Panc1 (cell line): Measurements from ENCODE around the gene TMTC2. TPM values are rescaled to one million over a fixed set of nuclear protein-coding genes. Genes with fewer than 3 reads are reported as not detected.

Experiments
- ATAC-seq: fragments of 200-7000 bp; cut with Tn5 transposase; 2 replicates; pipeline ENCODE4 v1.9.1; 2020; ENCODE audit warnings: mild to moderate bottlenecking, moderate library complexity
- BruUV-seq: library from RNA; stranded (reverse); fragments of 400-500 nt; replicated peaks from 2 replicates; lab custom pipeline; 2021; lab: Mats Ljungman, UMichigan
- CTCF ChIA-PET: fragments of 300-600 bp; sonication (Branson Sonifier 250); formaldehyde crosslinking; loops from one replicate; lab custom pipeline; 2022; ENCODE audit warnings: antibody characterized with exemption; lab: Charles Lee
- POLR2A ChIA-PET: fragments of 300-600 bp; sonication (Branson Sonifier 250); formaldehyde crosslinking; loops from one replicate; lab custom pipeline; 2022; ENCODE audit warnings: antibody characterized with exemption; lab: Charles Lee
- DNase-seq: peaks from one replicate; pipeline ENCODE4 v3.0.0-alpha.2; 2010; ENCODE audit warnings: low read depth, low spot score
- H3K27ac ChIP-seq: 2 replicates; pipeline ENCODE4 v1.5.1; 2011; ENCODE audit warnings: mild to moderate bottlenecking, low read length, inconsistent platforms
- H3K27me3 ChIP-seq: fragments of 200-500 bp; sonication (Bioruptor generic); 2 replicates; pipeline ENCODE4 v1.6.0; 2014; ENCODE audit warnings: low read length, inconsistent platforms; ENCODE audit not compliant: control insufficient read depth, insufficient read depth
- H3K36me3 ChIP-seq: fragments of 200-500 bp; sonication (Bioruptor generic); 2 replicates; pipeline ENCODE4 v1.5.1; 2014; ENCODE audit warnings: inconsistent platforms, mild to moderate bottlenecking, low read length, moderate library complexity; ENCODE audit not compliant: control insufficient read depth, insufficient read depth
- H3K4me1 ChIP-seq: 2 replicates; pipeline ENCODE4 v1.5.1; 2011; ENCODE audit warnings: inconsistent platforms, mild to moderate bottlenecking, low read length, moderate library complexity; ENCODE audit not compliant: control insufficient read depth, insufficient read depth
- H3K4me3 ChIP-seq, 2 experiments: 2 replicates each; pipeline ENCODE4 v1.5.1; 2011 to 2012; ENCODE audit warnings: low read depth in 2 of 2, low read length in 2 of 2, mild to moderate bottlenecking in 2 of 2, inconsistent platforms in 1 of 2, moderate library complexity in 1 of 2
- H3K9me3 ChIP-seq: fragments of 200-500 bp; sonication (Bioruptor generic); 2 replicates; pipeline ENCODE4 v1.5.1; 2014; ENCODE audit warnings: low read depth, mild to moderate bottlenecking, inconsistent platforms, low read length, moderate library complexity; ENCODE audit not compliant: control insufficient read depth, insufficient read depth
- POLR2AphosphoS5 ChIP-seq: IDR thresholded peaks from 2 replicates; pipeline ENCODE4 v1.6.1; 2012; ENCODE audit warnings: mild to moderate bottlenecking, low read depth, low read length, moderate library complexity
- SIN3A ChIP-seq: IDR thresholded peaks from 2 replicates; pipeline ENCODE4 v1.6.1; 2012; ENCODE audit warnings: low read depth, mild to moderate bottlenecking, low read length, moderate library complexity, borderline replicate concordance; ENCODE audit not compliant: insufficient read depth
- TCF7L2 ChIP-seq: IDR thresholded peaks from 2 replicates; pipeline ENCODE4 v1.6.1; 2011; ENCODE audit warnings: mild to moderate bottlenecking, low read depth, low read length, inconsistent platforms
- in situ Hi-C: cut with HindIII; loops from 2 replicates; pipeline ENCODE4 v1.10.0; 2016; ENCODE audit warnings: low sequenced_read_pairs, low pct_unique_long_range_greater_than_20kb
- intact Hi-C: fragments of 100-400 bp; cut with micrococcal nuclease; formaldehyde crosslinking; loops from one replicate; pipeline ENCODE4 v1.10.0; 2022; ENCODE audit not compliant: unreplicated experiment
- total RNA-seq: library from RNA; stranded (reverse); gene quantifications from one replicate; pipeline ENCODE4 v1.2.1, GENCODE V29; 2021; ENCODE audit not compliant: unreplicated experiment
- TF ChIP-seq, protein P1 (sequence below): fragments of 450-650 bp; IDR thresholded peaks from 2 replicates; pipeline ENCODE4 v1.5.1; 2017; ENCODE audit warnings: mild to moderate bottlenecking
- TF ChIP-seq, protein P2 (sequence below), 2 experiments: IDR thresholded peaks; 2 replicates each; pipeline ENCODE4 v1.6.1; 2011 to 2012; ENCODE audit warnings: low read depth in 2 of 2, control low read depth in 1 of 2, low read length in 1 of 2, mild to moderate bottlenecking in 1 of 2, moderate library complexity in 1 of 2; ENCODE audit not compliant: insufficient read depth in 1 of 2

The TMTC2 gene
- total RNA-seq, 1 experiment from 2014 or later: 5.7 TPM

DNA sequence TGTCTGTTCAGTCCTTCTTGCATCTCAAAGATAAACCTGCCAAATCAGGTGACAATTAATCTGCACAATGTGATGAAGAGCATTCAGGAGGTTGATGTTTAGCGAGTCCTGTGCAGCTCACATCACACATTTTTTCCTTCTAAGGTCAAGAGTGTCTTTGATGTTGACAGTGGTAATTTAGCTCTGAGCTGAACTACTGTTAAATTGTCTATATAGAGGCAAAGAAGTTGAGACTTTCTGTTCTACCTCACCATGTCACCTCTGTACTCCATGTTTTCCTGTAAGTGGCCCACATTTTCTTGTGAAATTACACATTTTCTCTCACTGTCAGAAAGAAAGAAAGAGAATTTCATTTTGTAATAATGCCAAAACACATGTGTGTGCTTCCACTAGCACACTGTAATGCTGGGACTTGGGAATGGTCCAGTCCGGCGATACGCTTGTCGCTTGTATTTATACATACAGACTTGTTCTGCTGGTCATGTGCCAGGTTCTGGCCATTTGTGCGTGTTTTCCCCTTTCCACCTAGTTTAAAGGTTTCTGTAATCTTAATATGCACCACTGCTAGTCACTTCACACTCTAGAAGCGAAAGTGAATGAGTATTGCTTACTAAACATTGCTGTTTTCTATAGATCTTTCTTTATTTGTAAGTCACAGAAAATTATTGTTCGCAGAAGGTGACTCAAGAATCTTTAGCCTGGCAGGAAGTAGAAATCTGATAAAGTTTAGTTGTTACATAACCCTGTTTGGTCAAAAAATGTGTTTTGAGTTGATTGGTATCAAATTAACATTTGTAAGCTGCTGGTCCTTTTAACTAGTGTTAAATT lies 328.9 kb downstream of the TMTC2 start:
- no peak for DNase-seq
- TF ChIP-seq TCF7L2 (no peak), SIN3A (no peak), POLR2AphosphoS5 (no peak)
- TF ChIP-seq, protein P1, sequence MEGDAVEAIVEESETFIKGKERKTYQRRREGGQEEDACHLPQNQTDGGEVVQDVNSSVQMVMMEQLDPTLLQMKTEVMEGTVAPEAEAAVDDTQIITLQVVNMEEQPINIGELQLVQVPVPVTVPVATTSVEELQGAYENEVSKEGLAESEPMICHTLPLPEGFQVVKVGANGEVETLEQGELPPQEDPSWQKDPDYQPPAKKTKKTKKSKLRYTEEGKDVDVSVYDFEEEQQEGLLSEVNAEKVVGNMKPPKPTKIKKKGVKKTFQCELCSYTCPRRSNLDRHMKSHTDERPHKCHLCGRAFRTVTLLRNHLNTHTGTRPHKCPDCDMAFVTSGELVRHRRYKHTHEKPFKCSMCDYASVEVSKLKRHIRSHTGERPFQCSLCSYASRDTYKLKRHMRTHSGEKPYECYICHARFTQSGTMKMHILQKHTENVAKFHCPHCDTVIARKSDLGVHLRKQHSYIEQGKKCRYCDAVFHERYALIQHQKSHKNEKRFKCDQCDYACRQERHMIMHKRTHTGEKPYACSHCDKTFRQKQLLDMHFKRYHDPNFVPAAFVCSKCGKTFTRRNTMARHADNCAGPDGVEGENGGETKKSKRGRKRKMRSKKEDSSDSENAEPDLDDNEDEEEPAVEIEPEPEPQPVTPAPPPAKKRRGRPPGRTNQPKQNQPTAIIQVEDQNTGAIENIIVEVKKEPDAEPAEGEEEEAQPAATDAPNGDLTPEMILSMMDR: no peak
- TF ChIP-seq, protein P2, sequence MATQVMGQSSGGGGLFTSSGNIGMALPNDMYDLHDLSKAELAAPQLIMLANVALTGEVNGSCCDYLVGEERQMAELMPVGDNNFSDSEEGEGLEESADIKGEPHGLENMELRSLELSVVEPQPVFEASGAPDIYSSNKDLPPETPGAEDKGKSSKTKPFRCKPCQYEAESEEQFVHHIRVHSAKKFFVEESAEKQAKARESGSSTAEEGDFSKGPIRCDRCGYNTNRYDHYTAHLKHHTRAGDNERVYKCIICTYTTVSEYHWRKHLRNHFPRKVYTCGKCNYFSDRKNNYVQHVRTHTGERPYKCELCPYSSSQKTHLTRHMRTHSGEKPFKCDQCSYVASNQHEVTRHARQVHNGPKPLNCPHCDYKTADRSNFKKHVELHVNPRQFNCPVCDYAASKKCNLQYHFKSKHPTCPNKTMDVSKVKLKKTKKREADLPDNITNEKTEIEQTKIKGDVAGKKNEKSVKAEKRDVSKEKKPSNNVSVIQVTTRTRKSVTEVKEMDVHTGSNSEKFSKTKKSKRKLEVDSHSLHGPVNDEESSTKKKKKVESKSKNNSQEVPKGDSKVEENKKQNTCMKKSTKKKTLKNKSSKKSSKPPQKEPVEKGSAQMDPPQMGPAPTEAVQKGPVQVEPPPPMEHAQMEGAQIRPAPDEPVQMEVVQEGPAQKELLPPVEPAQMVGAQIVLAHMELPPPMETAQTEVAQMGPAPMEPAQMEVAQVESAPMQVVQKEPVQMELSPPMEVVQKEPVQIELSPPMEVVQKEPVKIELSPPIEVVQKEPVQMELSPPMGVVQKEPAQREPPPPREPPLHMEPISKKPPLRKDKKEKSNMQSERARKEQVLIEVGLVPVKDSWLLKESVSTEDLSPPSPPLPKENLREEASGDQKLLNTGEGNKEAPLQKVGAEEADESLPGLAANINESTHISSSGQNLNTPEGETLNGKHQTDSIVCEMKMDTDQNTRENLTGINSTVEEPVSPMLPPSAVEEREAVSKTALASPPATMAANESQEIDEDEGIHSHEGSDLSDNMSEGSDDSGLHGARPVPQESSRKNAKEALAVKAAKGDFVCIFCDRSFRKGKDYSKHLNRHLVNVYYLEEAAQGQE (IDR thresholded peaks at IDR 0.05; ENCODE audit: insufficient read depth in 1 of 2, low read depth in 2 of 2, low read length in 1 of 2): no peak
- ATAC-seq: no peak
- intact Hi-C loops (no loop called here), in situ Hi-C loops (no loop called here)
- no peaks in the 10 kb centered on the region for H3K4me1 ChIP-seq
- H3K9me3 ChIP-seq: no peaks in the 10 kb centered on the region
- POLR2A ChIA-PET: no interaction called here
- H3K27me3 ChIP-seq: no peaks in the 10 kb centered on the region
- no peak overlapping the region for H3K27ac ChIP-seq
- H3K4me3 ChIP-seq: no peak overlapping the region
- CTCF ChIA-PET: no interaction called here
- no TSS peak for BruUV-seq
- H3K36me3 ChIP-seq: no peaks in the 10 kb centered on the region

DNA sequence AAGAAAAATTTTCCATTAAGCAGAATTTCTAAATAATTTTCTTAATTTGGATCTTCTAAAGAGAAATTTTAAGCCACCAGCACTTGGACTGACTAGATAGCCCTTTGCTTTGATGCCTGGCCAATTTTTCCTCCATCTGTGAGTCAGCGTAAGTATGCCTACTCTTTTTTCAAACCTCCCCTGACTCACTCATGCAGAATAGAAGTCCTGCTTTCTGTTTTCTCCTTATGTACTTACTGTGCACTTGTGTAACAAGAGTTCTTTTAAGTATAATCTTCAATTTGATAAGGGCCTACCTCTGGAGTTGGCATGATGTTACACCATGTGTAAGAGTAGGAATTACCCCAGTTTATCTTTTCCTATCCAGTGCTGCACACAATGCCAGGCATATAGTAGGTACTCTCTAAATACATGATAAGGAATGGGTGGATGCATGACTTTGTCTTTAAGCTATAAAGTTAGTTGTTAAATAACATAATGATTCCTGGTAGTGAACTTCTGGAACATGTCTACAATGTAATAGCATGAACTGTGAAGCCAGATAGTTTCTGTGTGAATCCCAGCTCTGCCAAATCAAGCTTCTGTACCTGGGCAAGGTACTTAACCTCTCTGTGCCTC lies 329.6 kb downstream of the TMTC2 start:
- ChIA-PET POLR2A (no interaction called here), CTCF (no interaction called here)
- intact Hi-C loops: no loop called here
- in situ Hi-C loops: no loop called here
- no TSS peak for BruUV-seq
- Histone ChIP-seq H3K4me3 (no peak overlapping the region), H3K27ac (no peak overlapping the region), H3K9me3 (no peaks in the 10 kb centered on the region), H3K4me1 (no peaks in the 10 kb centered on the region), H3K36me3 (no peaks in the 10 kb centered on the region), H3K27me3 (no peaks in the 10 kb centered on the region)
- DNase-seq (no peak), ATAC-seq (no peak)
- TF ChIP-seq TCF7L2 (no peak), SIN3A (no peak), POLR2AphosphoS5 (no peak)
- TF ChIP-seq, protein P2 (IDR thresholded peaks at IDR 0.05; ENCODE audit: insufficient read depth in 1 of 2, low read depth in 2 of 2, low read length in 1 of 2): no peak
- TF ChIP-seq, protein P1: no peak
